Measurements from ENCODE around the gene XIST.

XIST gene

DNA sequence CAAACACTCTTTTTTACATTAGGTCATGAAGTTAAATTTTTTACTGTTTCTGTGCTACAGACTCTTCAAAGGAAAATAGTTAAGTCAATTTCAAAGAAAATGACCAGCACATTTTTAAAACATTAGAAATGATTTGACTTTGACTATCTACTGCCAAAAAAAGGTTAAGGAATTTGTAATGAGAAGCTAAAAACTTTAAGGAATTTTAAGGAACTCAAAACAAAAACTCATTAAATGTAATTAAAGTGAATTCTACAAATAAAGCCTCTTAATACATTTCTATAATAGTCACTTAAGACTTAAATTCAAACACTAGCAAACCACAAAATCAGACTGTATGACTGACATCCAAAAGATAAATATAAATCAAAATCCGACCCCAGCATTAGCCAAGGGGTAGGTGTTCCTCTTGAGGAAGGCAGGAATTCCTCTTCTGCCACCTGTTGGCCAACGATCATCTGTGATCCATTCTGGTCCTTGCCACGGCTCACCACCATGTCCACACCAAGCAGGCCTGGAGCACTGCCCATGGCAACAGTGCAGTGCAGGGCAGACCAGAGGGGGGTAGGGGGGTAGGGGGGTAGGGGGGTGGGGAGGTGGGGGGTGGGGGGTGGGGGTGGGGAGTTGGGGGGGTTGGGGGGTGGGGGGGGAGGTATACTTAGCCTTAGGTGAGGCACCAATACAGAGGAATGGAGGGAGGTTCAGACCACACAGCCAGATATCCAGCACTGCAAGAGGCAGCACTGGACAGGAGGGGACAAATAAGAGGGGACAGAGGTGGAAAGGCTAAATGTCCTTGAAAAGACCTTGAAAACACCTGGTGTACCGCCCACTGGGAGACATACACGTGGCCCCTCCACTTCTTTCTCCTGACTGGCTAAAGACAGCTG, 2.1 kb downstream of the XIST start:
- ChIA-PET CTCF (no interaction called here), POLR2A (no interaction called here)
- DNase-seq (ENCODE audit: extremely low spot score), result peak; percentile 20
- TF ChIP-seq, protein P1, sequence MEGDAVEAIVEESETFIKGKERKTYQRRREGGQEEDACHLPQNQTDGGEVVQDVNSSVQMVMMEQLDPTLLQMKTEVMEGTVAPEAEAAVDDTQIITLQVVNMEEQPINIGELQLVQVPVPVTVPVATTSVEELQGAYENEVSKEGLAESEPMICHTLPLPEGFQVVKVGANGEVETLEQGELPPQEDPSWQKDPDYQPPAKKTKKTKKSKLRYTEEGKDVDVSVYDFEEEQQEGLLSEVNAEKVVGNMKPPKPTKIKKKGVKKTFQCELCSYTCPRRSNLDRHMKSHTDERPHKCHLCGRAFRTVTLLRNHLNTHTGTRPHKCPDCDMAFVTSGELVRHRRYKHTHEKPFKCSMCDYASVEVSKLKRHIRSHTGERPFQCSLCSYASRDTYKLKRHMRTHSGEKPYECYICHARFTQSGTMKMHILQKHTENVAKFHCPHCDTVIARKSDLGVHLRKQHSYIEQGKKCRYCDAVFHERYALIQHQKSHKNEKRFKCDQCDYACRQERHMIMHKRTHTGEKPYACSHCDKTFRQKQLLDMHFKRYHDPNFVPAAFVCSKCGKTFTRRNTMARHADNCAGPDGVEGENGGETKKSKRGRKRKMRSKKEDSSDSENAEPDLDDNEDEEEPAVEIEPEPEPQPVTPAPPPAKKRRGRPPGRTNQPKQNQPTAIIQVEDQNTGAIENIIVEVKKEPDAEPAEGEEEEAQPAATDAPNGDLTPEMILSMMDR (IDR thresholded peaks at IDR 0.05; ENCODE audit: control extremely low read depth, extremely low read depth, low read depth, missing control alignments), result no peak

GRCh38 chrX:73849073-73849472, 3.4 kb downstream of the XIST start:
- ChIA-PET CTCF (no interaction called here), POLR2A (no interaction called here)
- TF ChIP-seq, protein P1 (IDR thresholded peaks at IDR 0.05; ENCODE audit: control extremely low read depth, extremely low read depth, low read depth, missing control alignments), result no peak
- DNase-seq (ENCODE audit: extremely low spot score), result no peak

GRCh38 chrX:73847991-73848390, 4.5 kb downstream of the XIST start:
- ChIA-PET POLR2A (no interaction called here), CTCF (no interaction called here)
- TF ChIP-seq, protein P1 (IDR thresholded peaks at IDR 0.05; ENCODE audit: control extremely low read depth, extremely low read depth, low read depth, missing control alignments), result no peak
- DNase-seq (ENCODE audit: extremely low spot score), result no peak

DNA sequence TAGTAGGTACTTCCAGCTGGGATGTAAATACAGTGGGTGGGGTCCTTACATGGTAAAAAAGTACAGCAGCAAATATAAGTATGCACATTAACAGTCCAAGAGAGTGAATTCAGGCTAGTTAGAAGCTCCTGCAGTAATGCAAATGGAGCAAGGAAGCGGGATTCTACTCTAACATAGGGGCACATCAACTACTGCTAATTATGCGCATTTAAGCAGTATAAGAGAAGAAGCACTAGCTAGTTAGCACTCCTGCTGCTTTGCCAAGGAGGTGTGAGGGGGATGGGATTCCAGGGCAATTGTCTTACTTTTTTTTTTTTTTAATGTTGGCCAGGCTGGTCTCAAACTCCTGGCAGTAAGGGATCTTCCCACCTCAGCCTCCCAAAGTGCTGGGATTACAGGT, 5.4 kb downstream of the XIST start:
- CTCF ChIA-PET, result no interaction called here
- POLR2A ChIA-PET, result no interaction called here
- TF ChIP-seq, protein P1 (IDR thresholded peaks at IDR 0.05; ENCODE audit: control extremely low read depth, extremely low read depth, low read depth, missing control alignments), result no peak
- DNase-seq (ENCODE audit: extremely low spot score), result no peak

- TF ChIP-seq, protein P1 (IDR thresholded peaks at IDR 0.05; ENCODE audit: control extremely low read depth, extremely low read depth, low read depth, missing control alignments), result no peak
- POLR2A ChIA-PET, result no interaction called here
- CTCF ChIA-PET, result no interaction called here
- DNase-seq (ENCODE audit: extremely low spot score), result no peak
Observed at GRCh38 chrX:73842541-73843234, 9.8 kb downstream of the XIST start.

DNA sequence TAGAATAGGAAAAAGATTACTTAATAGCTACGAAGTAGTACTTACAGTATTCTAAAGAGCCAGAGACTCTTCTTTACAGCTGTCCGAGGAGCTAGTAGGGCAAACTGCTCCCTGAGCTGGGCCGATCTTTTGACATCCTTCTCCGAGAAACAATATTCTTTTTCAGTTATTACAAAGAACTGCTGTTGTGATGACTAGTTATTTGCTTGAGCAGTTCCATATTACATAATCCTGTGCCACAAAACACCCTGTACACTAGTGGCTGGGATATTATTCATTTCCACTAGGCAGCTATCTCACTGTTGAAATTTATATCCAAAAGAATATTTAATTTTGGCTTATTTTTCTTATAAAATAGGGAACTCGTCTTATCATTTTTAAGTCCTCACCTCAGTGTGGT, 11.2 kb downstream of the XIST start:
- no peak for DNase-seq (ENCODE audit: extremely low spot score)
- ChIA-PET POLR2A (no interaction called here), CTCF (no interaction called here)
- TF ChIP-seq, protein P1 (IDR thresholded peaks at IDR 0.05; ENCODE audit: control extremely low read depth, extremely low read depth, low read depth, missing control alignments), result no peak

All from GM10248 (cell line).